Neuron (in vitro differentiated cells): ENCODE measurements around the gene ERCC6L2.

Experiments used
- H2AFZ ChIP-seq: one replicate; pipeline ENCODE4 v1.6.1; 2013; ENCODE audit warnings: low read depth, mild to moderate bottlenecking, inconsistent platforms, low read length, moderate library complexity
- H3K27me3 ChIP-seq: one replicate; pipeline ENCODE4 v1.6.1; 2013; ENCODE audit warnings: low read length; ENCODE audit not compliant: insufficient read depth
- H3K36me3 ChIP-seq: one replicate; pipeline ENCODE4 v1.6.1; 2013; ENCODE audit warnings: low read length; ENCODE audit not compliant: insufficient read depth
- H3K4me1 ChIP-seq: one replicate; pipeline ENCODE4 v1.6.1; 2013; ENCODE audit warnings: low read length; ENCODE audit not compliant: insufficient read depth
- H3K4me3 ChIP-seq: 2 replicates; pipeline ENCODE4 v1.5.1; 2013; ENCODE audit warnings: mild to moderate bottlenecking, low read length, moderate library complexity
- H3K9me3 ChIP-seq: one replicate; pipeline ENCODE4 v1.6.1; 2013; ENCODE audit warnings: low read length

ERCC6L2 gene

GRCh38 chr9:95940265-95940664, 64.8 kb downstream of the ERCC6L2 start:
- no peaks in the 10 kb centered on the region for H3K4me1 ChIP-seq
- no peak overlapping the region for H3K4me3 ChIP-seq
- H3K27me3 ChIP-seq, result no peaks in the 10 kb centered on the region
- H3K9me3 ChIP-seq, result peaks cover 21% of the 10 kb centered on the region
- H3K36me3 ChIP-seq, result peaks cover 53% of the 10 kb centered on the region
- no peak overlapping the region for H2AFZ ChIP-seq

GRCh38 chr9:95942016-95942415, 66.5 kb downstream of the ERCC6L2 start:
- Histone ChIP-seq H3K27me3 (no peaks in the 10 kb centered on the region), H3K4me3 (no peak overlapping the region)

GRCh38 chr9:95947118-95947517, 71.6 kb downstream of the ERCC6L2 start:
- Histone ChIP-seq H3K9me3 (peaks cover 32% of the 10 kb centered on the region), H3K27me3 (no peaks in the 10 kb centered on the region), H3K4me1 (no peaks in the 10 kb centered on the region), H3K36me3 (peaks cover 53% of the 10 kb centered on the region), H3K4me3 (no peak overlapping the region), H2AFZ (no peak overlapping the region)

More at GRCh38 chr9:95942016-95942415, 66.5 kb downstream of the ERCC6L2 start:
- Histone ChIP-seq H3K4me1 (no peaks in the 10 kb centered on the region), H2AFZ (no peak overlapping the region), H3K36me3 (peaks cover 48% of the 10 kb centered on the region), H3K9me3 (peaks cover 23% of the 10 kb centered on the region)

- Histone ChIP-seq H3K27me3 (no peaks in the 10 kb centered on the region), H2AFZ (no peak overlapping the region), H3K4me1 (no peaks in the 10 kb centered on the region), H3K4me3 (no peak overlapping the region), H3K36me3 (peaks cover 48% of the 10 kb centered on the region), H3K9me3 (peaks cover 23% of the 10 kb centered on the region)
Observed at GRCh38 chr9:95952471-95952870, 77.0 kb downstream of the ERCC6L2 start.

GRCh38 chr9:95953986-95954385, 78.5 kb downstream of the ERCC6L2 start:
- H2AFZ ChIP-seq, result no peak overlapping the region
- H3K36me3 ChIP-seq, result peaks cover 41% of the 10 kb centered on the region
- no peaks in the 10 kb centered on the region for H3K27me3 ChIP-seq
- peaks cover 14% of the 10 kb centered on the region for H3K9me3 ChIP-seq
- no peaks in the 10 kb centered on the region for H3K4me1 ChIP-seq
- H3K4me3 ChIP-seq, result no peak overlapping the region

- no peak overlapping the region for H3K4me3 ChIP-seq
- no peaks in the 10 kb centered on the region for H3K4me1 ChIP-seq
- H3K36me3 ChIP-seq, result peaks cover 40% of the 10 kb centered on the region
- no peak overlapping the region for H2AFZ ChIP-seq
- peaks cover 12% of the 10 kb centered on the region for H3K9me3 ChIP-seq
- H3K27me3 ChIP-seq, result no peaks in the 10 kb centered on the region
Observed at GRCh38 chr9:95954940-95955339, 79.4 kb downstream of the ERCC6L2 start.

GRCh38 chr9:95962936-95963335, 87.4 kb downstream of the ERCC6L2 start:
- Histone ChIP-seq H3K4me1 (no peaks in the 10 kb centered on the region), H3K27me3 (no peaks in the 10 kb centered on the region), H3K36me3 (peaks cover 27% of the 10 kb centered on the region), H3K9me3 (peaks cover 12% of the 10 kb centered on the region), H2AFZ (no peak overlapping the region), H3K4me3 (no peak overlapping the region)

GRCh38 chr9:95963659-95964058, 88.2 kb downstream of the ERCC6L2 start:
- Histone ChIP-seq H3K27me3 (no peaks in the 10 kb centered on the region), H3K9me3 (peaks cover 12% of the 10 kb centered on the region), H3K36me3 (peaks cover 27% of the 10 kb centered on the region), H3K4me3 (no peak overlapping the region), H3K4me1 (no peaks in the 10 kb centered on the region), H2AFZ (no peak overlapping the region)

- no peaks in the 10 kb centered on the region for H3K9me3 ChIP-seq
- H2AFZ ChIP-seq, result no peak overlapping the region
- no peaks in the 10 kb centered on the region for H3K27me3 ChIP-seq
- no peaks in the 10 kb centered on the region for H3K4me1 ChIP-seq
- no peak overlapping the region for H3K4me3 ChIP-seq
- peaks cover 23% of the 10 kb centered on the region for H3K36me3 ChIP-seq
Observed at GRCh38 chr9:95966306-95966705, 90.8 kb downstream of the ERCC6L2 start.

- Histone ChIP-seq H3K9me3 (peaks cover 2% of the 10 kb centered on the region), H3K36me3 (peaks cover 54% of the 10 kb centered on the region), H3K4me3 (no peak overlapping the region), H2AFZ (no peak overlapping the region), H3K4me1 (no peaks in the 10 kb centered on the region), H3K27me3 (no peaks in the 10 kb centered on the region)
Observed at GRCh38 chr9:95970317-95970716, 94.8 kb downstream of the ERCC6L2 start.

- no peaks in the 10 kb centered on the region for H3K27me3 ChIP-seq
- H3K4me3 ChIP-seq, result no peak overlapping the region
- peaks cover 57% of the 10 kb centered on the region for H3K36me3 ChIP-seq
- peaks cover 2% of the 10 kb centered on the region for H3K9me3 ChIP-seq
- no peaks in the 10 kb centered on the region for H3K4me1 ChIP-seq
- H2AFZ ChIP-seq, result no peak overlapping the region
Observed at GRCh38 chr9:95971815-95972214, 96.3 kb downstream of the ERCC6L2 start.

GRCh38 chr9:95974389-95974788, 98.9 kb downstream of the ERCC6L2 start:
- Histone ChIP-seq H3K27me3 (no peaks in the 10 kb centered on the region), H3K36me3 (peaks cover 63% of the 10 kb centered on the region), H2AFZ (no peak overlapping the region)

GRCh38 chr9:95977371-95977770, 101.9 kb downstream of the ERCC6L2 start:
- Histone ChIP-seq H3K4me1 (peaks cover 14% of the 10 kb centered on the region), H2AFZ (no peak overlapping the region), H3K27me3 (no peaks in the 10 kb centered on the region), H3K4me3 (no peak overlapping the region), H3K9me3 (peaks cover 2% of the 10 kb centered on the region), H3K36me3 (peaks cover 51% of the 10 kb centered on the region)

More at GRCh38 chr9:95974389-95974788, 98.9 kb downstream of the ERCC6L2 start:
- H3K9me3 ChIP-seq, result peaks cover 2% of the 10 kb centered on the region
- no peaks in the 10 kb centered on the region for H3K4me1 ChIP-seq
- H3K4me3 ChIP-seq, result no peak overlapping the region

- no peak overlapping the region for H2AFZ ChIP-seq
- peaks cover 16% of the 10 kb centered on the region for H3K4me1 ChIP-seq
- peaks cover 44% of the 10 kb centered on the region for H3K36me3 ChIP-seq
- H3K27me3 ChIP-seq, result no peaks in the 10 kb centered on the region
- H3K4me3 ChIP-seq, result no peak overlapping the region
- peaks cover 2% of the 10 kb centered on the region for H3K9me3 ChIP-seq
Observed at GRCh38 chr9:95978106-95978505, 102.6 kb downstream of the ERCC6L2 start.
